GM15510 (cell line): ENCODE measurements around the gene SLC39A11.

Experiments
- POLR2A ChIP-seq: IDR thresholded peaks from 3 replicates; pipeline ENCODE4 v1.6.1; 2011; ENCODE audit warnings: borderline replicate concordance; ENCODE audit not compliant: insufficient read length; ENCODE audit errors: extremely low read depth

The SLC39A11 gene

GRCh38 chr17:73064084-73064938 is 28.2 kb downstream of the SLC39A11 start:
- TF ChIP-seq POLR2A: no peak

GRCh38 chr17:73062726-73063125 is 29.8 kb downstream of the SLC39A11 start:
- no peak for TF ChIP-seq POLR2A

GRCh38 chr17:73061161-73061560 is 31.3 kb downstream of the SLC39A11 start:
- TF ChIP-seq POLR2A: no peak

GRCh38 chr17:73060721-73061120 is 31.8 kb downstream of the SLC39A11 start:
- no peak for TF ChIP-seq POLR2A

- no peak for TF ChIP-seq POLR2A
Observed at GRCh38 chr17:73058022-73058421, 34.5 kb downstream of the SLC39A11 start.

GRCh38 chr17:73057196-73057595 is 35.3 kb downstream of the SLC39A11 start:
- TF ChIP-seq POLR2A: no peak

- no peak for TF ChIP-seq POLR2A
Observed at GRCh38 chr17:73052923-73053322, 39.6 kb downstream of the SLC39A11 start.

GRCh38 chr17:73050797-73051196 is 41.7 kb downstream of the SLC39A11 start:
- no peak for TF ChIP-seq POLR2A

- TF ChIP-seq POLR2A: no peak
Observed at GRCh38 chr17:73048170-73048569, 44.3 kb downstream of the SLC39A11 start.

GRCh38 chr17:73045724-73046123 is 46.8 kb downstream of the SLC39A11 start:
- no peak for TF ChIP-seq POLR2A

GRCh38 chr17:73043686-73044581 is 48.6 kb downstream of the SLC39A11 start:
- TF ChIP-seq POLR2A: no peak

- TF ChIP-seq POLR2A: no peak
Observed at GRCh38 chr17:73042809-73043685, 49.4 kb downstream of the SLC39A11 start.

- no peak for TF ChIP-seq POLR2A
Observed at GRCh38 chr17:73042225-73042624, 50.3 kb downstream of the SLC39A11 start.

- TF ChIP-seq POLR2A: no peak
Observed at GRCh38 chr17:73039282-73039681, 53.2 kb downstream of the SLC39A11 start.
